K562 (cell line): ENCODE measurements around the gene TSPYL2. TPM values are rescaled to one million over a fixed set of nuclear protein-coding genes. Genes with fewer than 3 reads are reported as not detected.

ENCODE experiments used
- CEBPG ChIP-seq, 3 experiments: fragments of 200-800 bp in 1 of 3; sonication (Bioruptor generic) in 1 of 3; sonication (generic) in 1 of 3; formaldehyde crosslinking in 1 of 3; IDR thresholded peaks in 2 of 3; conservative IDR thresholded peaks in 1 of 3; 2 replicates each; pipeline versions ENCODE4 v1.6.1 to v1.8.0; 2016 to 2022; ENCODE audit warnings: missing compliant biosample characterization in 2 of 3, missing genetic modification characterization in 2 of 3, mild to moderate bottlenecking in 1 of 3, missing genetic modification reagents in 1 of 3
- FOXA1 ChIP-seq: fragments of 450-650 bp; IDR thresholded peaks from 2 replicates; pipeline ENCODE4 v1.6.1; 2016; ENCODE audit warnings: mild to moderate bottlenecking, borderline replicate concordance
- IRF9 ChIP-seq: fragments of 450-650 bp; IDR thresholded peaks from 2 replicates; pipeline ENCODE4 v1.6.1; 2016; ENCODE audit warnings: missing biosample characterization, missing genetic modification characterization
- KDM5B ChIP-seq: fragments of 200-600 bp; sonication (generic); IDR thresholded peaks from 2 replicates; pipeline ENCODE4 v1.6.1; 2012; ENCODE audit warnings: low read depth, mild to moderate bottlenecking, moderate library complexity, low read length, control low read depth, inconsistent platforms; ENCODE audit not compliant: insufficient replicate concordance
- MTA1 ChIP-seq: fragments of 450-650 bp; IDR thresholded peaks from 2 replicates; pipeline ENCODE4 v1.6.1; 2017; ENCODE audit warnings: borderline replicate concordance
- OTX1 ChIP-seq: fragments of 450-650 bp; formaldehyde crosslinking; IDR thresholded peaks from 2 replicates; pipeline ENCODE4 v1.4.0; 2022; ENCODE audit warnings: mild to moderate bottlenecking
- REST ChIP-seq, 2 experiments: fragments of 450-650 bp; formaldehyde crosslinking in 1 of 2; IDR thresholded peaks; 2 replicates each; pipeline versions ENCODE4 v1.4.0 to v1.6.1; 2014 to 2020; ENCODE audit warnings: mild to moderate bottlenecking in 2 of 2, borderline replicate concordance in 1 of 2, low read depth in 1 of 2
- RUNX1 ChIP-seq: sonication (generic); IDR thresholded peaks from 2 replicates; pipeline ENCODE4 v1.6.1; 2016; ENCODE audit warnings: antibody characterized with exemption, low read depth
- SMAD2 ChIP-seq: fragments of 150-350 bp; IDR thresholded peaks from 2 replicates; pipeline ENCODE4 v1.6.1; 2014; ENCODE audit warnings: low read depth, mild to moderate bottlenecking, low read length
- SMAD3 ChIP-seq: fragments of 450-650 bp; formaldehyde crosslinking; conservative IDR thresholded peaks from 2 replicates; pipeline ENCODE4 v1.4.0; 2020; ENCODE audit warnings: mild to moderate bottlenecking
- SP2 ChIP-seq: IDR thresholded peaks from 2 replicates; pipeline ENCODE4 v1.6.1; 2011; ENCODE audit warnings: mild to moderate bottlenecking, low read depth, low read length, moderate library complexity; ENCODE audit not compliant: poor library complexity, severe bottlenecking; ENCODE audit errors: extremely low read depth
- TBP ChIP-seq: optimal IDR thresholded peaks from 2 replicates; pipeline ENCODE3; 2011; ENCODE audit warnings: low read depth, low read length, improper control_type of control experiment
- THAP12 ChIP-seq: fragments of 250-450 bp; sonication (Bioruptor Pico); IDR thresholded peaks from 2 replicates; pipeline ENCODE4 v1.9.0; 2021; ENCODE audit warnings: mild to moderate bottlenecking, inconsistent platforms
- ZNF23 ChIP-seq: fragments of 250-450 bp; sonication (Bioruptor Pico); IDR thresholded peaks from 2 replicates; pipeline ENCODE4 v1.4.0; 2020; ENCODE audit warnings: mild to moderate bottlenecking
- ZNF41 ChIP-seq: fragments of 250-450 bp; sonication (Bioruptor Pico); conservative IDR thresholded peaks from 2 replicates; pipeline ENCODE4 v1.4.0; 2020; ENCODE audit warnings: mild to moderate bottlenecking
- polyA plus RNA-seq, 8 experiments: library from polyadenylated mRNA; depleted of rRNA in 4 of 8; stranded (reverse) in 5 of 8; unstranded in 3 of 8; fragments of >200 nt; fragmentation: Nextera tagmentation in 2 of 8; fragmentation: Illumina TruSeq in 1 of 8; extraction: Ambion mirVana in 2 of 8; extraction: Trizol in 1 of 8; gene quantifications; 2 replicates each; pipeline versions ENCODE4 v1.2.1 to v1.2.3, GENCODE V29; 2011 to 2014; ENCODE audit warnings: inconsistent platforms in 1 of 8, missing spikeins in 1 of 8
- total RNA-seq, 7 experiments: library from RNA; depleted of rRNA in 6 of 7; stranded (reverse); fragments of >200 nt in 6 of 7; fragmentation: Illumina TruSeq in 2 of 7; extraction: Trizol in 2 of 7; gene quantifications; 2 replicates each; pipeline versions ENCODE4 v1.2.1 to v1.2.3, GENCODE V29; 2011 to 2021; ENCODE audit warnings: low replicate concordance in 1 of 7

Gene TSPYL2
- total and polyA plus RNA-seq, 9 of the 15 experiments (the other 6 are each of a cell fraction or from before 2014, with no cell fraction given) = 0.41 to 20.0 (median 10.8) TPM

- TF ChIP-seq REST (IDR thresholded peaks at IDR 0.05; ENCODE audit: borderline replicate concordance) = no peak
- TF ChIP-seq REST (CRISPR knock-in tag; IDR thresholded peaks at IDR 0.05; ENCODE audit: low read depth) = no peak
- no peak for TF ChIP-seq FOXA1
- no peak for TF ChIP-seq ZNF23 (CRISPR knock-in tag)
- no peak for TF ChIP-seq MTA1
- TF ChIP-seq THAP12 (CRISPR knock-in tag) = 0 out of 2 replicates have a peak, but pooled peaks have one; percentile 58
- TF ChIP-seq OTX1 = no peak
- TF ChIP-seq TBP = peak; percentile 95
- no peak for TF ChIP-seq ZNF41 (CRISPR knock-in tag)
- no peak for TF ChIP-seq SP2
- no peak for TF ChIP-seq IRF9 (tag)
- TF ChIP-seq CEBPG (CRISPR knock-in tag; IDR thresholded peaks at IDR 0.05) = peak; percentile 71
- peak in 1 of 2 experiments; percentile 25; a peak in 1 of 4 replicates for TF ChIP-seq CEBPG (tag; conservative IDR thresholded peaks at IDR 0.05 in 1 of 2, IDR thresholded peaks at IDR 0.05 in 1 of 2)
- peak; percentile 95 for TF ChIP-seq KDM5B
- TF ChIP-seq SMAD2 = no peak
- no peak for TF ChIP-seq RUNX1
- TF ChIP-seq SMAD3 = no peak
Observed at GRCh38 chrX:53081925-53082772, at the start of gene TSPYL2 (continued).
